ENCODE data around the gene CDHR5.
"Not testable (repeated sequence)": the region's sequence is repeated elsewhere in the genome, so short reads cannot be mapped to it uniquely, and the experiment has no call there.

GRCh38 chr11:647672-648158 lies 23.0 kb upstream of the CDHR5 start:
- not testable (repeated sequence) for TF ChIP-seq POLR2A, CTCF (IDR thresholded peaks at IDR 0.05)

All from testis (tissue), 2 donors.